Measurements from ENCODE around the gene ELFN1.

The ELFN1 gene

GRCh38 chr7:1736830-1737229 lies 66.8 kb downstream of the ELFN1 start:
- Mint-ChIP-seq H3K4me1 (peaks cover 26% of the 10 kb centered on the region), H3K36me3 (no peaks in the 10 kb centered on the region), H3K4me3 (no peak overlapping the region), H3K9me3 (no peaks in the 10 kb centered on the region), H3K27ac (no peak overlapping the region), H3K27me3 (peaks cover 98% of the 10 kb centered on the region)
- ATAC-seq, result no peak

GRCh38 chr7:1737523-1737922 lies 67.4 kb downstream of the ELFN1 start:
- Mint-ChIP-seq H3K4me3 (no peak overlapping the region), H3K4me1 (peaks cover 28% of the 10 kb centered on the region), H3K9me3 (no peaks in the 10 kb centered on the region), H3K36me3 (no peaks in the 10 kb centered on the region), H3K27ac (no peak overlapping the region), H3K27me3 (peaks cover 93% of the 10 kb centered on the region)
- ATAC-seq, result no peak

- no peaks in the 10 kb centered on the region for H3K36me3 Mint-ChIP-seq
- H3K27me3 Mint-ChIP-seq, result peaks cover 93% of the 10 kb centered on the region
- no peak for ATAC-seq
- H3K27ac Mint-ChIP-seq, result no peak overlapping the region
- no peak overlapping the region for H3K4me3 Mint-ChIP-seq
- H3K4me1 Mint-ChIP-seq, result peaks cover 32% of the 10 kb centered on the region
- H3K9me3 Mint-ChIP-seq, result no peaks in the 10 kb centered on the region
Observed at GRCh38 chr7:1737956-1738355, 67.9 kb downstream of the ELFN1 start.

- Mint-ChIP-seq H3K27me3 (peaks cover 91% of the 10 kb centered on the region), H3K36me3 (no peaks in the 10 kb centered on the region), H3K9me3 (no peaks in the 10 kb centered on the region), H3K4me1 (peaks cover 36% of the 10 kb centered on the region), H3K4me3 (no peak overlapping the region), H3K27ac (no peak overlapping the region)
- ATAC-seq, result no peak
Observed at GRCh38 chr7:1738511-1738910, 68.4 kb downstream of the ELFN1 start.

GRCh38 chr7:1738956-1739355 lies 68.9 kb downstream of the ELFN1 start:
- no peak overlapping the region for H3K27ac Mint-ChIP-seq

GRCh38 chr7:1739593-1739992 lies 69.5 kb downstream of the ELFN1 start:
- Mint-ChIP-seq H3K36me3 (no peaks in the 10 kb centered on the region), H3K27ac (no peak overlapping the region), H3K4me3 (no peak overlapping the region), H3K9me3 (no peaks in the 10 kb centered on the region), H3K4me1 (peaks cover 36% of the 10 kb centered on the region), H3K27me3 (peaks cover 81% of the 10 kb centered on the region)
- no peak for ATAC-seq

More at GRCh38 chr7:1738956-1739355, 68.9 kb downstream of the ELFN1 start:
- peaks cover 36% of the 10 kb centered on the region for H3K4me1 Mint-ChIP-seq
- H3K36me3 Mint-ChIP-seq, result no peaks in the 10 kb centered on the region
- H3K4me3 Mint-ChIP-seq, result no peak overlapping the region
- no peaks in the 10 kb centered on the region for H3K9me3 Mint-ChIP-seq
- no peak for ATAC-seq
- H3K27me3 Mint-ChIP-seq, result peaks cover 87% of the 10 kb centered on the region

- Mint-ChIP-seq H3K36me3 (no peaks in the 10 kb centered on the region), H3K4me1 (peaks cover 36% of the 10 kb centered on the region), H3K9me3 (no peaks in the 10 kb centered on the region), H3K27me3 (peaks cover 75% of the 10 kb centered on the region), H3K4me3 (no peak overlapping the region), H3K27ac (no peak overlapping the region)
- no peak for ATAC-seq
Observed at GRCh38 chr7:1740214-1740613, 70.1 kb downstream of the ELFN1 start.

GRCh38 chr7:1741246-1741645 lies 71.2 kb downstream of the ELFN1 start:
- H3K36me3 Mint-ChIP-seq, result no peaks in the 10 kb centered on the region
- H3K4me3 Mint-ChIP-seq, result no peak overlapping the region
- peak overlapping the region; percentile 51 for H3K27ac Mint-ChIP-seq
- peaks cover 36% of the 10 kb centered on the region for H3K4me1 Mint-ChIP-seq
- no peaks in the 10 kb centered on the region for H3K9me3 Mint-ChIP-seq
- ATAC-seq, result no peak
- H3K27me3 Mint-ChIP-seq, result peaks cover 65% of the 10 kb centered on the region

GRCh38 chr7:1741751-1742554 lies 71.9 kb downstream of the ELFN1 start:
- H3K36me3 Mint-ChIP-seq, result no peaks in the 10 kb centered on the region
- no peaks in the 10 kb centered on the region for H3K9me3 Mint-ChIP-seq
- no peak overlapping the region for H3K4me3 Mint-ChIP-seq
- ATAC-seq, result peak; percentile 32
- H3K4me1 Mint-ChIP-seq, result peaks cover 36% of the 10 kb centered on the region
- peaks cover 61% of the 10 kb centered on the region for H3K27me3 Mint-ChIP-seq
- H3K27ac Mint-ChIP-seq, result peak overlapping the region; percentile 51

- Mint-ChIP-seq H3K9me3 (no peaks in the 10 kb centered on the region), H3K36me3 (no peaks in the 10 kb centered on the region), H3K27me3 (peaks cover 61% of the 10 kb centered on the region), H3K27ac (no peak overlapping the region), H3K4me3 (peak overlapping the region; percentile 60), H3K4me1 (peaks cover 37% of the 10 kb centered on the region)
- ATAC-seq, result no peak
Observed at GRCh38 chr7:1742555-1743303, 72.7 kb downstream of the ELFN1 start.

- H3K4me1 Mint-ChIP-seq, result peaks cover 39% of the 10 kb centered on the region
- no peaks in the 10 kb centered on the region for H3K36me3 Mint-ChIP-seq
- no peak overlapping the region for H3K27ac Mint-ChIP-seq
- peaks cover 61% of the 10 kb centered on the region for H3K27me3 Mint-ChIP-seq
- no peaks in the 10 kb centered on the region for H3K9me3 Mint-ChIP-seq
- ATAC-seq, result no peak
- no peak overlapping the region for H3K4me3 Mint-ChIP-seq
Observed at GRCh38 chr7:1743481-1744230, 73.6 kb downstream of the ELFN1 start.

GRCh38 chr7:1744296-1745017 lies 74.4 kb downstream of the ELFN1 start:
- H3K4me1 Mint-ChIP-seq, result peaks cover 32% of the 10 kb centered on the region
- no peak for ATAC-seq
- no peak overlapping the region for H3K27ac Mint-ChIP-seq
- no peaks in the 10 kb centered on the region for H3K36me3 Mint-ChIP-seq
- H3K4me3 Mint-ChIP-seq, result no peak overlapping the region
- peaks cover 59% of the 10 kb centered on the region for H3K27me3 Mint-ChIP-seq
- H3K9me3 Mint-ChIP-seq, result no peaks in the 10 kb centered on the region

- H3K4me3 Mint-ChIP-seq, result no peak overlapping the region
- no peak for ATAC-seq
- no peaks in the 10 kb centered on the region for H3K9me3 Mint-ChIP-seq
- peaks cover 58% of the 10 kb centered on the region for H3K27me3 Mint-ChIP-seq
- no peak overlapping the region for H3K27ac Mint-ChIP-seq
- H3K4me1 Mint-ChIP-seq, result peaks cover 30% of the 10 kb centered on the region
- no peaks in the 10 kb centered on the region for H3K36me3 Mint-ChIP-seq
Observed at GRCh38 chr7:1745018-1745532, 75.0 kb downstream of the ELFN1 start.

GRCh38 chr7:1745576-1746490 lies 75.8 kb downstream of the ELFN1 start:
- Mint-ChIP-seq H3K36me3 (no peaks in the 10 kb centered on the region), H3K4me1 (peaks cover 30% of the 10 kb centered on the region), H3K9me3 (no peaks in the 10 kb centered on the region), H3K4me3 (no peak overlapping the region), H3K27ac (no peak overlapping the region), H3K27me3 (peaks cover 51% of the 10 kb centered on the region)
- no peak for ATAC-seq

All from stimulated activated memory B cell treated with anti-CD40 and anti-IgM and Interleukin-4, amounts not matched to agents 10 μg/mL and 1 μg/mL and 100 μg/mL, for 72 hours (primary cell).